Gastroesophageal sphincter (tissue), 4 donors: ENCODE measurements around the gene OXNAD1. TPM values are rescaled to one million over a fixed set of nuclear protein-coding genes. Genes with fewer than 3 reads are reported as not detected.

Experiments used
- ATAC-seq: fragments of 150-250 bp; one replicate; pipeline ENCODE4 v1.9.1; 2016; ENCODE audit warnings: mild to moderate bottlenecking, moderate library complexity
- H3K27ac ChIP-seq, 4 donors: fragments of 200-600 bp; sonication (generic) in 3 of 4; 1 replicate in 3 of 4; 2 replicates in 1 of 4; pipeline ENCODE4 v1.5.1; 2016 to 2019
- H3K27me3 ChIP-seq: fragments of 200-600 bp; sonication (generic); one replicate; pipeline ENCODE4 v1.5.1; 2019
- H3K36me3 ChIP-seq, 2 donors: fragments of 200-600 bp; sonication (generic); one replicate each; pipeline ENCODE4 v1.5.1; 2019; ENCODE audit warnings: control low read depth in 1 of 2
- H3K4me1 ChIP-seq, 3 donors: fragments of 200-600 bp; sonication (generic); 1 replicate in 2 of 3; 2 replicates in 1 of 3; pipeline ENCODE4 v1.5.1; 2016 to 2019; ENCODE audit warnings: control low read depth in 2 of 3
- H3K4me3 ChIP-seq, 2 donors: fragments of 200-600 bp; sonication (generic); one replicate each; pipeline ENCODE4 v1.5.1; 2019; ENCODE audit warnings: mild to moderate bottlenecking in 1 of 2, moderate library complexity in 1 of 2
- H3K9me3 ChIP-seq, 3 donors: fragments of 200-600 bp; sonication (generic); one replicate each; pipeline ENCODE4 v1.5.1; 2017 to 2019; ENCODE audit warnings: control low read depth in 2 of 3
- EP300 ChIP-seq: sonication (generic); formaldehyde crosslinking; IDR thresholded peaks from one replicate; pipeline ENCODE4 v1.6.1; 2017; ENCODE audit warnings: antibody characterized with exemption, mild to moderate bottlenecking
- POLR2A ChIP-seq, 2 donors: fragments of 450-650 bp; IDR thresholded peaks; one replicate each; pipeline ENCODE4 v1.6.1; 2017; ENCODE audit warnings: antibody characterized with exemption in 2 of 2, mild to moderate bottlenecking in 2 of 2, moderate library complexity in 1 of 2
- POLR2AphosphoS5 ChIP-seq: sonication (generic); formaldehyde crosslinking; IDR thresholded peaks from one replicate; pipeline ENCODE4 v1.6.1; 2017; ENCODE audit warnings: antibody characterized with exemption
- WGBS, 2 donors: methylation state at CpG; one replicate each; pipeline ENCODE4 v1.1.5; 2018; ENCODE audit warnings: low coverage in 1 of 2; 5-methylcytosine and 5-hydroxymethylcytosine counted together
- total RNA-seq, 4 donors: library from RNA; depleted of rRNA; stranded (reverse); fragments of >200 nt; gene quantifications; one replicate each; pipeline ENCODE4 v1.1.0, GENCODE V29; 2016
- TF ChIP-seq, protein P1 (sequence below), 4 experiments: fragments of 200-600 bp in 2 of 4; fragments of 450-650 bp in 2 of 4; sonication (generic) in 1 of 4; IDR thresholded peaks; one replicate each; pipeline ENCODE4 v1.5.1; 2017 to 2019; ENCODE audit warnings: antibody characterized with exemption in 4 of 4, mild to moderate bottlenecking in 2 of 4, moderate library complexity in 2 of 4

The OXNAD1 gene, protein sequence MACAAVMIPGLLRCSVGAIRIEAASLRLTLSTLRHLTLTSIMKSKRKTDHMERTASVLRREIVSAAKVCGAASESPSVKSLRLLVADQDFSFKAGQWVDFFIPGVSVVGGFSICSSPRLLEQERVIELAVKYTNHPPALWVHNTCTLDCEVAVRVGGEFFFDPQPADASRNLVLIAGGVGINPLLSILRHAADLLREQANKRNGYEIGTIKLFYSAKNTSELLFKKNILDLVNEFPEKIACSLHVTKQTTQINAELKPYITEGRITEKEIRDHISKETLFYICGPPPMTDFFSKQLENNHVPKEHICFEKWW
- total RNA-seq: 10 to 100 TPM; 10.2 to 13.2 (median 12.4) TPM

DNA sequence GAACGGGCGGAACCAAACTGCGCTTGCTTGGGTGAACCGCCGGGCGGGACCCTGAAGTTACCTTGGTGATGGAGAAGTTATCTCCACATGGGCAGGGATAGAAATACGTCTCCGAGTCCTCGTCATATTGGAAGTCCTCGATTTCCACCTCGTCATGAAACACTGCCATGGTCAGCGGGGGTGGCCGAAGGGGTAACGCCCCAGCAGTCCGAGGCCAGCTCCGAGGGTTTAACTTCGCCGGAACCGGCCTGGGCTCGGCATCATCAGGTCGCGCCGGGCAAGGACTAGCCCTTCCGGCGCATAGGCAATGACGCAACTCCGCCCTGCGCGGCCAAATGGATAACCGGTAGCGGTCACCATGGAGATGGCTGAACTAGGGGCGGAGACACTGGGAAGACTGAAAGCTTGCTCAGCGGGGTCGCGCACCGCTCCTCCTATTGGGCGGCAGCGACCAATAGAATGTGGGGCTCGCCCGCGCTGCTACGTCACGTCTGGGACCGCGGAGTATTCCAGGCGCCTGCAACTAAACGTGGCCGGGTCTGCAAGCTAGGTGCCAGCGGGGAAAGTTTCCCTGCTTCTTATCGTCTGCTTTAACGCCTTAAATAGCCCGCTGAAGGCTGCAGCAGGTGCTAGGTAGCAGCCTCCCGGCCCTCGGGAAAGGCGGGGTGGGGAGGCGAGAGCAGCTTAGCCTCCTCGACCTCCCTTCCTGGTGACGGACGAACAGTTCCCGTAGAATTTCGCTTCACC, at the start of gene OXNAD1, which contains the start of gene DPH3:
Gene OXNAD1 (plus strand): TSS at position 505 of the 747 bp plus-strand sequence. CDS start 5,741 bp downstream, outside the sequence.
Gene DPH3 (minus strand): TSS at position 236 of the 747 bp plus-strand sequence. CDS start 67 bp downstream, at position 169.
- H3K27me3 ChIP-seq: no peaks in the 10 kb centered on the region
- no peaks in the 10 kb centered on the region for H3K9me3 ChIP-seq
- H3K36me3 ChIP-seq: peaks cover 0 to 31% of the 10 kb centered on the region in 2 donors
- peak; percentile 99 for ATAC-seq
- TF ChIP-seq EP300: no peak
- peak; percentile 64 to 71 for TF ChIP-seq POLR2A (IDR thresholded peaks at IDR 0.05)
- TF ChIP-seq POLR2AphosphoS5: peak; percentile 83
- TF ChIP-seq, protein P1, sequence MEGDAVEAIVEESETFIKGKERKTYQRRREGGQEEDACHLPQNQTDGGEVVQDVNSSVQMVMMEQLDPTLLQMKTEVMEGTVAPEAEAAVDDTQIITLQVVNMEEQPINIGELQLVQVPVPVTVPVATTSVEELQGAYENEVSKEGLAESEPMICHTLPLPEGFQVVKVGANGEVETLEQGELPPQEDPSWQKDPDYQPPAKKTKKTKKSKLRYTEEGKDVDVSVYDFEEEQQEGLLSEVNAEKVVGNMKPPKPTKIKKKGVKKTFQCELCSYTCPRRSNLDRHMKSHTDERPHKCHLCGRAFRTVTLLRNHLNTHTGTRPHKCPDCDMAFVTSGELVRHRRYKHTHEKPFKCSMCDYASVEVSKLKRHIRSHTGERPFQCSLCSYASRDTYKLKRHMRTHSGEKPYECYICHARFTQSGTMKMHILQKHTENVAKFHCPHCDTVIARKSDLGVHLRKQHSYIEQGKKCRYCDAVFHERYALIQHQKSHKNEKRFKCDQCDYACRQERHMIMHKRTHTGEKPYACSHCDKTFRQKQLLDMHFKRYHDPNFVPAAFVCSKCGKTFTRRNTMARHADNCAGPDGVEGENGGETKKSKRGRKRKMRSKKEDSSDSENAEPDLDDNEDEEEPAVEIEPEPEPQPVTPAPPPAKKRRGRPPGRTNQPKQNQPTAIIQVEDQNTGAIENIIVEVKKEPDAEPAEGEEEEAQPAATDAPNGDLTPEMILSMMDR (IDR thresholded peaks at IDR 0.05): peak in 3 of 4 experiments; percentile 9 to 67 (median 64)
- peak within 1 kb of the TSS; percentile 70 to 94 for H3K4me3 ChIP-seq
- H3K4me1 ChIP-seq: peaks cover 4 to 68% (median 11%) of the 10 kb centered on the region in 3 donors
- peak within 1 kb of the TSS; percentile 91 to 97 (median 93) for H3K27ac ChIP-seq
- 0% methylated on average over 4 to 7 of the region's 61 CpGs for WGBS, 2 donors

DNA sequence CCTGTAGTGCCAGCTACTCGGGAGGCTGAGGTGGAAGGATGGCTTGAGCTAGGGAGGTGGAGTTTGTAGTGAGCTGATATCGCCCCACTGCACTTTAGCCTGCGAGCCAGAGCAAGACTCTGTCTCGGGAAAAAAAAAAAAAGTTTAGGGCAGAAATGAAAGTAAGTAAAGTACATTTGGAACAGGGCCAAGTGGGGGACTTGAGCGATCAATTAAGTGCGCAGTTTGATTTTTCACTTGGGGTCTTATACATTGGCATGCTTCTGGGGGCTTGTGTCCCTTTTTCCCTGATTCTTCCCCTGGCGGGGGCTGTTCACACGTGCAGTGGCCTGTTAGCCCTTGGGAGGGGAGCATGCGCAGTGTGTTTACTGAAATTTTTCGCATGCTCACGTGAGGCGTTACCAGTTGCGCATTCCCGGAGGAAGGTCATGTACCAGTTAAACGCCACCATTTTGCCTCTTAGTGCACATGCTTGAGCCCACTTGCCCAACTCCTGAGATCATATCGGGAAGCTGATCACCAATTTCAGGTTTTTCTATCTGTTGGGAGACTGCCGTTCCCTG, 48.6 kb upstream of the OXNAD1 start:
- ATAC-seq: no peak
- Histone ChIP-seq H3K36me3 (peaks cover 0 to 35% of the 10 kb centered on the region in 2 donors), H3K4me3 (no peak overlapping the region), H3K4me1 (no peaks in the 10 kb centered on the region), H3K27me3 (peaks cover 5% of the 10 kb centered on the region), H3K27ac (no peak overlapping the region), H3K9me3 (no peaks in the 10 kb centered on the region)
- 62 to 86% methylated on average over 4 to 17 of the region's 17 CpGs for WGBS, 2 donors
- TF ChIP-seq EP300 (no peak), POLR2AphosphoS5 (no peak), POLR2A (IDR thresholded peaks at IDR 0.05) (no peak)
- TF ChIP-seq, protein P1 (IDR thresholded peaks at IDR 0.05): no peak

DNA sequence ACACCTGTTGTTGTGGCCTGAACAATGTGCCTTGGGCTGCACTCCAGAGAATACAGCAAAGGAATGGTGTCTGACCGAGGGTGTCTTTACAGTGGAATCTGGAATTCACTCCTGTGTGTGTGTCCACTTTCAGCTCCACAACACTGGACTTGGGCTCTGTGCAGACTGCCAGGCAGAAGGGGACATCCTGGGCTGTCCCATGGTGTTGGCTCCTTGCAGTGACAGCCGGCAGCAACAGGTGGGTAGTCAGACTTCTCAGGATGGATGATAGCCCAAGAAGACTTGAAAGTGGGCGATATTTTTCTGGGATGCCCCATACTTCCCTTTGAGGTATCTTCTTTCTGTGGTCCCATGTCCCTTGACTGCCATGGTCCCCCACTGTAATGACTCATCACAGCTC, 45.2 kb upstream of the OXNAD1 start:
- Histone ChIP-seq H3K4me1 (no peaks in the 10 kb centered on the region), H3K27ac (no peak overlapping the region), H3K36me3 (peaks cover 0 to 33% of the 10 kb centered on the region in 2 donors), H3K27me3 (no peaks in the 10 kb centered on the region), H3K4me3 (no peak overlapping the region), H3K9me3 (peaks cover 0 to 5% (median 0%) of the 10 kb centered on the region in 3 donors)
- WGBS, 2 donors: 67% methylated on average over 1 of the region's 3 CpGs; no CpG with 5 or more reads in 1 of the 2 donors
- TF ChIP-seq POLR2AphosphoS5: no peak
- no peak for TF ChIP-seq EP300
- no peak for TF ChIP-seq POLR2A (IDR thresholded peaks at IDR 0.05)
- TF ChIP-seq, protein P1 (IDR thresholded peaks at IDR 0.05): no peak
- no peak for ATAC-seq

DNA sequence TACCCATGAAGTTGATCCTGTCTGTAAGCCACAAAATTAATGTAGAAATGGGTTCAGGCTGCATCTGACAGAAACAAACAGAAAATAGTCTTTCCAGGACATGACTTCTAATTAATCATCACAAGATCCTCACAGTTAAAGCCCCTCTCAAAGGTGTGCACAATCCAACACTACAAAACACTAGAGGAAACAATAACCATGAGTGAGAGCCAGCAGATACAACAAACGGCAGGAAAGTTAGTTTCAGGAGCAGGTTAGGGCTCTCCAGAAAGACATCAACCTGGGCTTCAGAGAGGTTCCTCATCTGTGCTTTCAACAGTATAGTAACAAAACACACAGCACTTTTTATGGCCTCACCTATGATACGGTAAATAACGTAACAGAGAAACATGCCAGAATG, 43.0 kb upstream of the OXNAD1 start:
- H3K4me1 ChIP-seq: no peaks in the 10 kb centered on the region
- H3K27ac ChIP-seq: no peak overlapping the region
- TF ChIP-seq, protein P1 (IDR thresholded peaks at IDR 0.05): no peak
- TF ChIP-seq POLR2A (IDR thresholded peaks at IDR 0.05) (no peak), POLR2AphosphoS5 (no peak), EP300 (no peak)
- peaks cover 0 to 43% of the 10 kb centered on the region in 2 donors for H3K36me3 ChIP-seq
- WGBS, 2 donors: 70% methylated on average over 3 of the region's 3 CpGs; no CpG with 5 or more reads in 1 of the 2 donors
- peaks cover 0 to 5% (median 0%) of the 10 kb centered on the region in 3 donors for H3K9me3 ChIP-seq
- H3K4me3 ChIP-seq: no peak overlapping the region
- no peak for ATAC-seq
- no peaks in the 10 kb centered on the region for H3K27me3 ChIP-seq
